Activated CD4-positive, alpha-beta T cell treated with anti-CD3 and anti-CD28 coated beads for 36 hours (primary cell): Measurements from ENCODE around the gene CALHM6. TPM values are rescaled to one million over a fixed set of nuclear protein-coding genes. Genes with fewer than 3 reads are reported as not detected.

Experiments used
- ATAC-seq: fragments of 200-7000 bp; cut with Tn5 transposase; one replicate; pipeline ENCODE4 v1.10.0; 2021; ENCODE audit warnings: mild to moderate bottlenecking, moderate library complexity
- CTCF ChIA-PET: fragments of 350-600 bp; sonication (Branson Sonifier 250); formaldehyde crosslinking; loops from one replicate; lab custom pipeline; 2021; ENCODE audit warnings: antibody characterized with exemption; lab: Charles Lee
- POLR2A ChIA-PET: fragments of 350-600 bp; sonication (Branson Sonifier 250); formaldehyde crosslinking; loops from one replicate; lab custom pipeline; 2021; ENCODE audit warnings: antibody characterized with exemption, inconsistent platforms; lab: Charles Lee
- DNase-seq: peaks from one replicate; pipeline ENCODE4 v3.0.0-alpha.2; 2020
- H3K27ac Mint-ChIP-seq: one replicate; pipeline ENCODE4 v1.8.0; 2021; ENCODE audit warnings: mixed read lengths
- H3K27me3 Mint-ChIP-seq: one replicate; pipeline ENCODE4 v1.8.0; 2021; ENCODE audit warnings: mixed read lengths
- H3K36me3 Mint-ChIP-seq: one replicate; pipeline ENCODE4 v1.8.0; 2021; ENCODE audit warnings: low read depth, mixed read lengths
- H3K4me1 Mint-ChIP-seq: one replicate; pipeline ENCODE4 v1.8.0; 2021; ENCODE audit warnings: mixed read lengths
- H3K4me3 Mint-ChIP-seq: one replicate; pipeline ENCODE4 v1.8.0; 2021; ENCODE audit warnings: mild to moderate bottlenecking, moderate library complexity, mixed read lengths
- H3K9me3 Mint-ChIP-seq: one replicate; pipeline ENCODE4 v1.8.0; 2021; ENCODE audit warnings: low read depth, mixed read lengths
- intact Hi-C, 2 experiments: fragments of 100-400 bp; cut with DNase I in 1 of 2; cut with micrococcal nuclease in 1 of 2; formaldehyde crosslinking; loops; one replicate each; pipeline versions ENCODE4 v1.14.2 to v1.15.1; 2022 to 2024; cut with DNase I, micrococcal nuclease
- total RNA-seq, 2 experiments: library from RNA; stranded (reverse); gene quantifications; one replicate each; pipeline ENCODE4 v1.2.3, GENCODE V29; 2021

CALHM6 gene
- total RNA-seq, 2 experiments from 2014 or later = 7.1 to 10.0 TPM

DNA sequence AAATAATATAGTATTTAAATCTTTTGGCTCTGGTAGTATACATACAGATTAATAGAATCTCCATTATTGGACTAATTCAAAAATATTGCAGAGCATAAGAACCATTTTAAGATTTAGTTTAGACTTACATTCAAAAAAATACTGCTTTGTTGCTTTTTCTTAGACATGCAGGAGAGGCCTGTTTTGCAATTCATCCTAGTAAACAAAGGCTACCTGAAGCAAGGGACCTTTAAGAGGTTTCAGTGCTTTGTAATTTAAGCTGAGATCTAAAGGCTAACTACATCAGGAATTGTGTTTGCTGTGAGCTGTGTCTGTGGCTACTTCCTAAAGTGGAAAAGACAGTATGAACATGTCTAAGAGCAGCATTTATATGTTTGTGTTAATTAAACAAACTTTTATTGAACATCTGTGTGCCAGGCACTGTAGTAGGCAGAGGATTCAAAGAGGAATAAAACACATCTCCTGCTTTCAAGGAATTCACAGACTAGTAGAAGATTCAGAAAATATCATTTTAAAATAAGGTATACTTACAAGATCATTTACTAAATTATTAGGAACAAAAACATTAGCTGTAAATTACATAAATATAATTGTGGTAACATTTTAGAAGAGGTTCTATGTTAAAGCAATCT is 29.1 kb upstream of the CALHM6 start:
- Mint-ChIP-seq H3K9me3 (no peaks in the 10 kb centered on the region), H3K4me3 (no peak overlapping the region), H3K36me3 (no peaks in the 10 kb centered on the region), H3K27ac (no peak overlapping the region), H3K27me3 (no peaks in the 10 kb centered on the region), H3K4me1 (no peaks in the 10 kb centered on the region)
- CTCF ChIA-PET = interaction anchor here (1.0 kb wide), 1 partner anchor 8 kb away, joined by 3 read pairs; no protein-coding TSS in a partner anchor
- POLR2A ChIA-PET = no interaction called here
- ATAC-seq (no peak), DNase-seq (no peak)
- intact Hi-C loops = no loop called here

DNA sequence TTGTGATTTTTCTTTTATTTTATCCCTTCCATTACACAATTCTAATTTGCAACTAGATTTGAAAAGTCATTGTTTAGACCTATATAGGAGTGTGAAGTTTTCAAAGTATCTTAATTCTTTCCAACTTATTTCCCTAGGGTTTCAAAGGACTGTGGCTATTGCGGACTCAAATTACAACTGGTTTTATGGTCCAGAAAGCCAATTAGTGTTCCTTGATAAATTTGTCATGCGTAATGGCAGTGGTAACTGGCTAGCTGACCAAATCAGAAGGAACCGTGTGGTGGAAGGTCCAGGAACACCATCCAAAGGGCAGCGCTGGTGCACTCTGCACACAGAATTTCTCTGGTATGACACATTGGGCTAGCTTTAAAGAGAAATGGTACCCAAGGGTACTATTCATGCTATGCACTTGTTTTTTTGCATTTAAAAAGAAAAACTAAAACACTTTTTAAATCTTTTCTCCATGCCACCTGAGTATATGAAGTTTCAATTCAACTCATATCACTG is 27.9 kb upstream of the CALHM6 start:
- POLR2A ChIA-PET = no interaction called here
- Mint-ChIP-seq H3K4me3 (no peak overlapping the region), H3K27ac (no peak overlapping the region), H3K36me3 (no peaks in the 10 kb centered on the region), H3K27me3 (no peaks in the 10 kb centered on the region), H3K4me1 (no peaks in the 10 kb centered on the region), H3K9me3 (no peaks in the 10 kb centered on the region)
- intact Hi-C loops = no loop called here
- no peak for ATAC-seq
- DNase-seq = no peak
- CTCF ChIA-PET = interaction anchor here (0.6 to 2.1 kb wide), 5 partner anchors 10 to 146 kb away, joined by 3 to 4 read pairs (median 3); no protein-coding TSS in a partner anchor

DNA sequence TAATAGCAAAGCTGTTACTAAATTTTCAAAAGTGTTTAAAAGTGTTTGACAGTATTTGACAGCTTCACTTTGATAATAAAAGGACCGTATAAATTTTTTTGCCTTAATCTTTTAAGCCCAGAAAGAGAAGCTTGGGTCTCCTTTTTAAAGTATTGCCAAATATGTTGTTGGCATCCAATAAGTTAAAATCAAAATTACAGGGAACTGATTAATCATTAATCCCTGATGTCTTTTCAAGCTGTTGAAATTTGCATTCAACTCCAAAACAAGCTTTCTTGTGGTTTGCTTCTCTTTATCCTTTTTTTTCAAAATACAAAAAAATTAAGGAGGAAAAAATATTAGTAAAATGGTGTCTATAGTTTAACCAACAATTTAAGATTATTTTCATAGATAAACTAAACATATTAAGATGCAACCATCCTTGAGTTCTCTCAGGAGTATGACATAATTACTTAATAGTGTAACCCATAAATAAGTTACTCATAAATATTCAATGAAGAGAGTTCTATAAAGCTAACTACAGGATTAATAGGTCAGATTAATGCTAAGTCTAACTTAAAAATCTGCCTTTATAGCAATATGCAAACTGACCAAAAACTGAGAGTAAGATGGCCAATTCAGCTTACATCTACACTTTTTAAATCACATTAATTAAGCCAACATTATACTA is 27.0 kb upstream of the CALHM6 start:
- Mint-ChIP-seq H3K9me3 (no peaks in the 10 kb centered on the region), H3K36me3 (no peaks in the 10 kb centered on the region), H3K27me3 (no peaks in the 10 kb centered on the region), H3K4me3 (no peak overlapping the region), H3K4me1 (no peaks in the 10 kb centered on the region), H3K27ac (no peak overlapping the region)
- ChIA-PET POLR2A (no interaction called here), CTCF (interaction anchor here (1.0 to 2.1 kb wide), 3 partner anchors 10 to 147 kb away, joined by 3 to 4 read pairs (median 3); no protein-coding TSS in a partner anchor)
- DNase-seq = no peak
- intact Hi-C loops = no loop called here
- no peak for ATAC-seq

DNA sequence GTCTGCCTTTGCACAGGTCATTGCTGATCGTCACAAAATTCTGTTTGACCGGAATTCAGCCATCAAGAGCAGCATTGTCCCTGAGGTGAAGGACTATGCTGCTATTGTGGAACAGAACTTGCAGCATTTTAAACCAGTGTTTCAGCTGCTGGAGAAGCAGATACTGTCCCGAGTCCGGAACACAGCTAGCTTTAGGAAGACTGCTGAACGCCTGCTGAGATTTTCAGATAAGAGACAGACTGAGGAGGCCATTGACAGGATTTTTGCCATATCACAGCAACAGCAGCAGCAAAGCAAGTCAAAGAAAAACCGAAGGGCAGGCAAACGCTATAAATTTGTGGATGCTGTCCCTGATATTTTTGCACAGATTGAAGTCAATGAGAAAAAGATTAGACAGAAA is 24.6 kb upstream of the CALHM6 start:
- no peak overlapping the region for H3K27ac Mint-ChIP-seq
- intact Hi-C loops = no loop called here
- POLR2A ChIA-PET = no interaction called here
- no peaks in the 10 kb centered on the region for H3K27me3 Mint-ChIP-seq
- ATAC-seq (no peak), DNase-seq (no peak)
- no peak overlapping the region for H3K4me3 Mint-ChIP-seq
- no peaks in the 10 kb centered on the region for H3K9me3 Mint-ChIP-seq
- CTCF ChIA-PET = interaction anchor here (1.3 kb wide), 1 partner anchor 25 kb away, joined by 3 read pairs; the partner anchor contains the start of gene CALHM6
- no peaks in the 10 kb centered on the region for H3K36me3 Mint-ChIP-seq
- no peaks in the 10 kb centered on the region for H3K4me1 Mint-ChIP-seq

DNA sequence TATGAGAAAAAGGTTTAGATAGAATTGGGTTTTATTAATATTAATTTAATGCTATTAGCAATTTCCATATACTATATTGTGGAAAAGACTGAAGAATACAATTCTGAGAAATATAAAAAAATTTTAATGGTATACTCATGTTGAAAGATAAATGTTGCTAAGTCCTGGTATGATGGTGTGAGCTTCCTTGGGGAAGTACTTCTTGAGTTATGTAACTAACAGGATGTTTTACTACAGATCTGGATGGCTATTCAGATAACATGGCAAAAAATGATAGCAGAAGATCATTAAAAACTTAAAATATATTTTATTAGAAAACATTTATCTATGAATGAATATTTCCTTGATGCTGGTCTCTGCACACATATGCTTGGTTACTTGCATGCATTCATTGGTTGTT is 23.5 kb upstream of the CALHM6 start:
- H3K36me3 Mint-ChIP-seq = no peaks in the 10 kb centered on the region
- ATAC-seq (no peak), DNase-seq (no peak)
- intact Hi-C loops = no loop called here
- H3K27me3 Mint-ChIP-seq = peaks cover 10% of the 10 kb centered on the region
- H3K9me3 Mint-ChIP-seq = no peaks in the 10 kb centered on the region
- ChIA-PET POLR2A (no interaction called here), CTCF (interaction anchor here (0.9 to 1.3 kb wide), 2 partner anchors 24 to 98 kb away, joined by 3 to 4 read pairs; partner anchors contain the start of gene CALHM6)
- no peak overlapping the region for H3K4me3 Mint-ChIP-seq
- no peaks in the 10 kb centered on the region for H3K4me1 Mint-ChIP-seq
- H3K27ac Mint-ChIP-seq = no peak overlapping the region

DNA sequence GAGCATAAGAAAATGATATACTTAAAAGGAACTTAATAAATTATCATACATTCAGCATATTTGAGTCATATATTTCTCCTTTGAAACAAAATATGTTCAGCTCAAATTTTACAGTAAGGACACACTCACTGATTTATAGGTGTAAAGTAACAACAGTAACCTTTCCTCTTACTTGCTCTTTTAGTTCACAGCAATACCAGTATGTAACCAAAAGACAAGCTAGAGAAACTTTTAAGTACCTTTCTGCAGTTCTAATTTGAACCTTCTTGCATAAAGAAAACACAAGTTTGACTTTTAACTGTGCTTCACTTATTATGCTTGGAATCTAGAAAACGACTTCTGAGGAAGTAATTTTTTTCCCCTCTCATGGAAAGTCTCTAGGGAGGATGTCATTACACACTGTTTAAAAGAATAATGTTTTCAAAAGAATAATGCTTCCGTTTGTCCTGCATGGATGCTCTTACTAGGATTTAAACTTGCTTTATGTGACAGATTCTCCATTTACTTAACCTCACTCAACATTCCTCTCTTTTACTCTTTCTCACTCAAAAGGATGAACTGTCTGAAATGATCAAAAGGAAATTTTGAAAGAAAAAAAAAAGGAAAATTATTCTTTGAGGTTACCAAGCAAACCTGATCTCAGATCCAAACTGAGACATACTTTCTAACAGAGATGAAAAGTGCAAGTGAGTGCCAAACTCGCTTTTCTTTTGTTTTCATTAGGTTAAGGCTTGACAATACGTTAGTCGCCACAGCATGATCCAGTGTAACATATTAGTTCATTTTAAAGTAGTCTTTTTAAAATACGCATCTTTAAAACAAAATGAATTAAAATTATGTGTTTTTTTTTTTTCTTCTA is 22.4 kb upstream of the CALHM6 start:
- Mint-ChIP-seq H3K27me3 (peaks cover 10% of the 10 kb centered on the region), H3K27ac (no peak overlapping the region), H3K4me1 (no peaks in the 10 kb centered on the region), H3K9me3 (no peaks in the 10 kb centered on the region), H3K36me3 (no peaks in the 10 kb centered on the region), H3K4me3 (no peak overlapping the region)
- DNase-seq (no peak), ATAC-seq (no peak)
- ChIA-PET POLR2A (interaction anchor here (0.8 kb wide), 1 partner anchor 166 kb away, joined by 3 read pairs; no protein-coding TSS in a partner anchor), CTCF (interaction anchor here (0.6 kb wide), 1 partner anchor 23 kb away, joined by 4 read pairs; no protein-coding TSS in a partner anchor)
- intact Hi-C loops = no loop called here

DNA sequence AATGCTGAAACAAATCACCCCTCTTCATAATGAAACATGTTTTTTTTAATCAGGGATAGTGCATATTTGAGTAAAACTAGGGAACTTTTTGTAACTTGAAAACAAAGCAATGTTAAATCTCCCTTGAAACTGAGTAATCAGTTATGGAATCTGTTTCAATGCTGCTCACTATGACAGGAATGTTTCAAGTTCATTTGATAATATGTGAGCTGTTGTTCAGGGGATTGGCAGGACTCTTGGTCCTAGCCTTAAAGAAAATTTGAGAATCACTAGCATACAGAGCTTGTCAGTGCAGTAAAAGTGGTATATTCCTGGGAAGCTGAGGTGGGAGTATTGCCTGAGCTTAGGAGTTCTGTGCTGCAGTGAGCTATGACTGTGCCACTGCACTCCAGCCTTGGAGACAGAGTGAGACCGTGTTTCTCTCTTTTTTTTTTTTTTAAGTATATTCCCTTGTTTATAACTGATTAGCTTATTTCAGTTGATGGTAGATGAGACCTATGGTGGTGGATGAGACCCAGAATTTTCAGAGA is 21.6 kb upstream of the CALHM6 start:
- Mint-ChIP-seq H3K36me3 (no peaks in the 10 kb centered on the region), H3K4me3 (no peak overlapping the region), H3K4me1 (peaks cover 4% of the 10 kb centered on the region), H3K27ac (no peak overlapping the region), H3K9me3 (no peaks in the 10 kb centered on the region), H3K27me3 (peaks cover 10% of the 10 kb centered on the region)
- intact Hi-C loops = no loop called here
- ATAC-seq = peak; percentile 23
- ChIA-PET POLR2A (interaction anchor here (0.8 kb wide), 1 partner anchor 167 kb away, joined by 3 read pairs; no protein-coding TSS in a partner anchor), CTCF (interaction anchor here (0.6 kb wide), 1 partner anchor 24 kb away, joined by 4 read pairs; no protein-coding TSS in a partner anchor)
- no peak for DNase-seq

DNA sequence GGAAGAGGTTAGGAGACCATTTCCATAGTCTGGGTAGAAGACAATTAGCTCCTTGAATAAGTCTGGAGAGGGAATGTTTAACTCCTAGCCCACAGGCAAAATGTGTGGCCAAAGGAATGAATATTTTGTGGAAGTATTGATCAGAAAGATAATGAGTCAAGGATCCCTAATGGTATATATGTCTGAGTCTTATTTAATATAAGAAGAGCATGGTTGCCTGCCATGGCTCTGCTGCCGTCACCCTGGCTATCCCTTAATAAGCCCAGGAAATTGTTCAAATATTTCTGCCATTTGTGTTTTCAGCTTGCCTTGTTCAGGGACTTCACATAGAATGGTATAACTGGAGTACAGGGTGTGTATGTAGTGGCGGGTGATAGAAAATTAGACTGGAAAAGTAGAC is 18.1 kb upstream of the CALHM6 start:
- no peak for DNase-seq
- no peaks in the 10 kb centered on the region for H3K9me3 Mint-ChIP-seq
- ChIA-PET POLR2A (no interaction called here), CTCF (interaction anchor here (1.3 to 1.4 kb wide), 2 partner anchors 20 to 155 kb away, joined by 3 to 4 read pairs; no protein-coding TSS in a partner anchor)
- intact Hi-C loops = no loop called here
- ATAC-seq = no peak
- H3K4me1 Mint-ChIP-seq = peaks cover 9% of the 10 kb centered on the region
- H3K27me3 Mint-ChIP-seq = peaks cover 15% of the 10 kb centered on the region
- H3K36me3 Mint-ChIP-seq = no peaks in the 10 kb centered on the region
- no peak overlapping the region for H3K27ac Mint-ChIP-seq
- H3K4me3 Mint-ChIP-seq = no peak overlapping the region

DNA sequence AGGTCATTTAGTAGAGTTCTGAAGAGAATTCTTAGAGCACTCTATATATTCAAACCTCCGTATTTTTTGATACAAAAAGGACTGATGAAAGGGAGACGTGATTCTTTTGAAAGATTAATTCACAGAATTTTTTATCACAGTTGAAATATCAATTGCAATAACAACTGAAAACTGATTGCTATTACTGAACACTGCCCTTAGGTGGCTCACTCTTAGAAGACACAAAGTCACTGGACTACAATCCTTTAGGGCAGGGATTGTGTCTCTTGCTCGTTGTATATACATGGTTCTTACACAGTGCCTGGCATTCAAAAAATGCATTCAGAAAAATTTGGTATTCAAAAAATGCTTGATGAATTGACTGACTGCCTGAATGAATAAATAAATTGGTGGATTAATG is 17.1 kb upstream of the CALHM6 start:
- intact Hi-C loops = loop anchor here (1.0 to 2.0 kb wide), 2 partner anchors 88 to 89 kb away; no protein-coding TSS in a partner anchor
- Mint-ChIP-seq H3K9me3 (no peaks in the 10 kb centered on the region), H3K4me3 (no peak overlapping the region), H3K27ac (no peak overlapping the region), H3K4me1 (peaks cover 9% of the 10 kb centered on the region), H3K27me3 (peaks cover 18% of the 10 kb centered on the region), H3K36me3 (no peaks in the 10 kb centered on the region)
- ATAC-seq (peak; percentile 75), DNase-seq (no peak)
- ChIA-PET POLR2A (no interaction called here), CTCF (interaction anchor here (0.6 to 2.2 kb wide), 5 partner anchors 10 to 156 kb away, joined by 3 to 10 read pairs (median 3); no protein-coding TSS in a partner anchor)

DNA sequence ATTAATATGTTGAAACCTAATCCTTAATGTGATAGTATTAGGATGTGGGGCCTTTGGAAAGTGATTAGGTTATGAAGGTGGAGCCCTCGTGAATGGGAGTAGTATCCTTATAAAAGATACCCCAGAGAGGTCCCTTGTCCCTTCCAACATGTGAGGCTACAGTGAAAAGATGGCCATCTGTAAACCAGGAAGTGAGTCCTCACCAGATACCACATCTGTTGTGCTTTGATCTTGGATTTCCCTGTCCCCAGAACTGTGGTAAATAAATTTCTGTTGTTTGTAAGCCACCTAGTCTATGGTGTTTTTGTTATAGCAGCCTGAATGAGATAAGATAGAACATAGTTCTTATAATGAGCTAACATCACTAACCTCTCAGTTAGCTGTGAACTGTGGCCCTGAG is 16.6 kb upstream of the CALHM6 start:
- ChIA-PET POLR2A (no interaction called here), CTCF (interaction anchor here (0.6 to 2.2 kb wide), 5 partner anchors 9 to 157 kb away, joined by 3 to 10 read pairs (median 3); no protein-coding TSS in a partner anchor)
- no peak overlapping the region for H3K27ac Mint-ChIP-seq
- no peaks in the 10 kb centered on the region for H3K9me3 Mint-ChIP-seq
- DNase-seq = no peak
- ATAC-seq = no peak
- no peaks in the 10 kb centered on the region for H3K36me3 Mint-ChIP-seq
- intact Hi-C loops = loop anchor here (1.0 to 2.0 kb wide), 2 partner anchors 88 kb away; no protein-coding TSS in a partner anchor
- H3K27me3 Mint-ChIP-seq = peaks cover 19% of the 10 kb centered on the region
- H3K4me1 Mint-ChIP-seq = peaks cover 9% of the 10 kb centered on the region
- H3K4me3 Mint-ChIP-seq = no peak overlapping the region
